Measurements from ENCODE around the gene DNM3.
A peak's percentile ranks its signal among the peaks of the same experiment; 100 is the strongest.

Gene DNM3

GRCh38 chr1:171884475-171884874 is 43.2 kb downstream of the DNM3 start:
- CTCF ChIA-PET = no interaction called here
- Histone ChIP-seq H3K4me1 (ENCODE audit: control insufficient read depth, insufficient read depth, low read length) (no peaks in the 10 kb centered on the region; the same call in 1 of the 2 replicates), H3K27ac (ENCODE audit: extremely low read depth, low read depth, low read length) (no peak overlapping the region), H3K4me3 (ENCODE audit: low read depth, low read length) (no peak overlapping the region), H3K9me3 (ENCODE audit: control insufficient read depth, insufficient read depth, low read depth, low read length) (no peaks in the 10 kb centered on the region), H3K36me3 (ENCODE audit: control insufficient read depth in 2 of 2, insufficient read depth in 1 of 2, low read length in 2 of 2) (no peaks in the 10 kb centered on the region)
- POLR2A ChIA-PET = no interaction called here
- TF ChIP-seq ZNF768 (tag by site-specific recombination; IDR thresholded peaks at IDR 0.05) (no peak), ZNF514 (tag by site-specific recombination; IDR thresholded peaks at IDR 0.05) (no peak), ZNF549 (tag by site-specific recombination; IDR thresholded peaks at IDR 0.05) (0 out of 2 replicates have a peak, but pooled peaks have one; percentile 38), ZSCAN23 (tag by site-specific recombination; IDR thresholded peaks at IDR 0.05) (no peak), SCRT2 (tag by site-specific recombination; IDR thresholded peaks at IDR 0.05) (0 out of 2 replicates have a peak, but pooled peaks have one; percentile 16)
- TF ChIP-seq, protein P1, sequence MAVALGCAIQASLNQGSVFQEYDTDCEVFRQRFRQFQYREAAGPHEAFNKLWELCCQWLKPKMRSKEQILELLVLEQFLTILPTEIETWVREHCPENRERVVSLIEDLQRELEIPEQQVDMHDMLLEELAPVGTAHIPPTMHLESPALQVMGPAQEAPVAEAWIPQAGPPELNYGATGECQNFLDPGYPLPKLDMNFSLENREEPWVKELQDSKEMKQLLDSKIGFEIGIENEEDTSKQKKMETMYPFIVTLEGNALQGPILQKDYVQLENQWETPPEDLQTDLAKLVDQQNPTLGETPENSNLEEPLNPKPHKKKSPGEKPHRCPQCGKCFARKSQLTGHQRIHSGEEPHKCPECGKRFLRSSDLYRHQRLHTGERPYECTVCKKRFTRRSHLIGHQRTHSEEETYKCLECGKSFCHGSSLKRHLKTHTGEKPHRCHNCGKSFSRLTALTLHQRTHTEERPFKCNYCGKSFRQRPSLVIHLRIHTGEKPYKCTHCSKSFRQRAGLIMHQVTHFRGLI (tag by site-specific recombination; IDR thresholded peaks at IDR 0.05) = peak; percentile 72

DNA sequence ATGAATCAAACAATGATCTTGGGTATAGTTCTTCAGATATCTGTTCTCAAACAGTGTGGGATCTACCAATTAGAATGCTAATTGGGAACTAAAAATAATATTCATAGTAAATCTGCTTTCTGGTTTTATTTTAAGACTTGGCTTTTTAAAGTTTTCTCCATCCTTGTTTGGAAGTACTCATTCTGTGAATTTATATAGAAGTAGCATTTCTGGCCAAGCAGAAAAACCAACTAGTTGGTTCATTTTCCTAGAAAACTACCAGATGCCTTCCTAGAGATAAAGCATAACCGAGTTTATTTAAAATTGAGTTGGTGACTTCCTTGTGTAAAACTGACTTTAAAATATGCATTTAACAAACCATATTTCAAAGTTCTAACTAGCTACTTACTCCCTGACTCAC is 48.8 kb downstream of the DNM3 start:
- H3K36me3 ChIP-seq (ENCODE audit: control insufficient read depth in 2 of 2, insufficient read depth in 1 of 2, low read length in 2 of 2) = no peaks in the 10 kb centered on the region
- ChIA-PET POLR2A (no interaction called here), CTCF (interaction anchor here (1.1 kb wide), 1 partner anchor 35 kb away, joined by 4 read pairs; no protein-coding TSS in a partner anchor)
- no peaks in the 10 kb centered on the region for H3K4me1 ChIP-seq (ENCODE audit: control insufficient read depth, insufficient read depth, low read length)
- no peak overlapping the region for H3K4me3 ChIP-seq (ENCODE audit: low read depth, low read length)
- H3K9me3 ChIP-seq (ENCODE audit: control insufficient read depth, insufficient read depth, low read depth, low read length) = no peaks in the 10 kb centered on the region
- H3K27ac ChIP-seq (ENCODE audit: extremely low read depth, low read depth, low read length) = no peak overlapping the region
- no peak for TF ChIP-seq ZNF549 (tag by site-specific recombination; IDR thresholded peaks at IDR 0.05)

DNA sequence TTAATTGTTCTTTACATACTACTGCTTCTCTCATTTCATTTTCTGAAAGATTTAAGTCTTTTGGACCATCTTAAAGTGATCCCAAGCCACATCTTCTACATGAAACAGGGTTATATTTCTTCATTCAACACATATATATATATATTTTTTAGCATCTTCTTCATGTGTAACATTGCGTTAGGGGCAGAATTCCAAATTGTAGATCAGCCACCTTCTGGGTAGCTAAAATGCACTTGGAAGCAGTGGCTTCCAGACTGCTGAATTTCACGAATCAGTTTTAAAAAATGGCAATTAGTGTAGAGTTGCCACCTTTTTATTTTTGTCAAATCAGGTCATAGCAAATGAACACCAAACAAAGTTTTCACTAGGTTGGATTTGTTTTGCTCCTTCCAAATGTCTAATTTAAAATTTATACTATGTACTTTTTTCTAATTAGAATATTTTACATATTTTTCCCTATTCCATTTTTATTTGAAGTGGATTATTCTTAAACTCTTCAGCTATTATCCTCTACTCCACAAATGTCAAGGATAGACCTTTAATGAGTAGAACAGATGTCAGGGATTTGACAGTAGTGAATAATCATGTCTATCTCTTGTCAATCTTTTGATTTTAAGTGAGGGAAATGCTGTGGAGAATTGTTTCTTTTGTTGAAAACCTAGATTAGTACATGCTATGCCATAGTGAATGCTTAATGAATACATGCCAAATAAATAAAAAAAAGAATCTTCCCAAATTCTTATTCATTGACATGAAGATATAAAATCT is 55.8 kb downstream of the DNM3 start:
- Histone ChIP-seq H3K9me3 (ENCODE audit: control insufficient read depth, insufficient read depth, low read depth, low read length) (no peaks in the 10 kb centered on the region), H3K27ac (ENCODE audit: extremely low read depth, low read depth, low read length) (no peak overlapping the region), H3K4me3 (ENCODE audit: low read depth, low read length) (no peak overlapping the region), H3K36me3 (ENCODE audit: control insufficient read depth in 2 of 2, insufficient read depth in 1 of 2, low read length in 2 of 2) (no peaks in the 10 kb centered on the region), H3K4me1 (ENCODE audit: control insufficient read depth, insufficient read depth, low read length) (no peaks in the 10 kb centered on the region)
- POLR2A ChIA-PET = no interaction called here
- CTCF ChIA-PET = no interaction called here
- no peak for TF ChIP-seq PATZ1 (tag by site-specific recombination; IDR thresholded peaks at IDR 0.05)
- TF ChIP-seq ZNF704 (tag by site-specific recombination; IDR thresholded peaks at IDR 0.05) = no peak
- TF ChIP-seq MYNN (tag by site-specific recombination; IDR thresholded peaks at IDR 0.05; ENCODE audit: borderline replicate concordance) = no peak
- TF ChIP-seq ZBTB8A (tag by site-specific recombination; IDR thresholded peaks at IDR 0.05) = no peak
- no peak for TF ChIP-seq ZNF426 (tag by site-specific recombination; IDR thresholded peaks at IDR 0.05)
- TF ChIP-seq, protein P2, sequence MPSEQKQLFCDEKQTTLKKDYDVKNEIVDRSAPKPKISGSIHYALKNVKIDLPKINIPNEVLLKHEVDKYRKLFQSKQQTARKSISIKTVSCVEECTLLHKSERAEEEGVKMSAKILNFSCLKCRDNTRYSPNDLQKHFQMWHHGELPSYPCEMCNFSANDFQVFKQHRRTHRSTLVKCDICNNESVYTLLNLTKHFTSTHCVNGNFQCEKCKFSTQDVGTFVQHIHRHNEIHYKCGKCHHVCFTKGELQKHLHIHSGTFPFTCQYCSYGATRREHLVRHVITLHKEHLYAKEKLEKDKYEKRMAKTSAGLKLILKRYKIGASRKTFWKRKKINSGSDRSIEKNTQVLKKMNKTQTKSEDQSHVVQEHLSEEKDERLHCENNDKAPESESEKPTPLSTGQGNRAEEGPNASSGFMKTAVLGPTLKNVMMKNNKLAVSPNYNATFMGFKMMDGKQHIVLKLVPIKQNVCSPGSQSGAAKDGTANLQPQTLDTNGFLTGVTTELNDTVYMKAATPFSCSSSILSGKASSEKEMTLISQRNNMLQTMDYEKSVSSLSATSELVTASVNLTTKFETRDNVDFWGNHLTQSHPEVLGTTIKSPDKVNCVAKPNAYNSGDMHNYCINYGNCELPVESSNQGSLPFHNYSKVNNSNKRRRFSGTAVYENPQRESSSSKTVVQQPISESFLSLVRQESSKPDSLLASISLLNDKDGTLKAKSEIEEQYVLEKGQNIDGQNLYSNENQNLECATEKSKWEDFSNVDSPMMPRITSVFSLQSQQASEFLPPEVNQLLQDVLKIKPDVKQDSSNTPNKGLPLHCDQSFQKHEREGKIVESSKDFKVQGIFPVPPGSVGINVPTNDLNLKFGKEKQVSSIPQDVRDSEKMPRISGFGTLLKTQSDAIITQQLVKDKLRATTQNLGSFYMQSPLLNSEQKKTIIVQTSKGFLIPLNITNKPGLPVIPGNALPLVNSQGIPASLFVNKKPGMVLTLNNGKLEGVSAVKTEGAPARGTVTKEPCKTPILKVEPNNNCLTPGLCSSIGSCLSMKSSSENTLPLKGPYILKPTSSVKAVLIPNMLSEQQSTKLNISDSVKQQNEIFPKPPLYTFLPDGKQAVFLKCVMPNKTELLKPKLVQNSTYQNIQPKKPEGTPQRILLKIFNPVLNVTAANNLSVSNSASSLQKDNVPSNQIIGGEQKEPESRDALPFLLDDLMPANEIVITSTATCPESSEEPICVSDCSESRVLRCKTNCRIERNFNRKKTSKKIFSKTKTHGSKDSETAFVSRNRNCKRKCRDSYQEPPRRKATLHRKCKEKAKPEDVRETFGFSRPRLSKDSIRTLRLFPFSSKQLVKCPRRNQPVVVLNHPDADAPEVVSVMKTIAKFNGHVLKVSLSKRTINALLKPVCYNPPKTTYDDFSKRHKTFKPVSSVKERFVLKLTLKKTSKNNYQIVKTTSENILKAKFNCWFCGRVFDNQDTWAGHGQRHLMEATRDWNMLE (tag by site-specific recombination; conservative IDR thresholded peaks at IDR 0.05; ENCODE audit: low read depth) = no peak
